Measurements from ENCODE around the gene PIANP.

Gene PIANP

DNA sequence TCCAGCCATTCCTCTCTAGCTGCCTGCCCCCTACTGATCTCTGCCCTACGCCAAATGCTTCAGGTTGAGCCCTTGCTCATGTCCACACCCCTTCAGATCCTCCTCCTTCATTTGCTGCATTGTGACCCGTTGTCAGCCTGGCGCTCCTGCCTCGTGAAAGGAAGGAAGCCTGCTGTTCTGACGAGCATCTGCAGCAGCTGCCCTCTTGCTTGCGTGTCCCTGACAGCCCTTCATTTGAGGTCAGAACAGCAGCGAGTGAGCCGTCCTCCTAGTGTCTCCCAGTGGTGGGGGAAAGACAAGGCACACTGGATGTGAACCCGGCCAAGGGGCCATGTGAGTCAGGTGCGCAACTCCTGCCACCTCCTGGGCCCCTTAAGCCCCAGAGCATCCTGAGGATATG lies 3.0 kb upstream of the PIANP start:
- no peak overlapping the region for H2BK15ac ChIP-seq (replicated peaks; ENCODE audit: low read depth)
- H2AK5ac ChIP-seq (ENCODE audit: low read length): no peak overlapping the region
- peaks cover 5% of the 10 kb centered on the region for H3K4me1 ChIP-seq (ENCODE audit: control insufficient read depth, low read depth, low read length)
- no peaks in the 10 kb centered on the region for H3K79me2 ChIP-seq (ENCODE audit: control insufficient read depth, insufficient read depth, low read length)
- no peak overlapping the region for H3K4ac ChIP-seq (ENCODE audit: low read depth, low read length)
- no peak overlapping the region for H3K27ac ChIP-seq (ENCODE audit: low read depth, low read length)
- no peak overlapping the region for H3K23ac ChIP-seq (ENCODE audit: low read length)
- no peak overlapping the region for H3K4me2 ChIP-seq (ENCODE audit: low read length)
- peaks cover 6% of the 10 kb centered on the region for H3K27me3 ChIP-seq (ENCODE audit: insufficient read depth, low read length, poor library complexity)
- H3K36me3 ChIP-seq (ENCODE audit: control insufficient read depth, insufficient read depth, low read length): no peaks in the 10 kb centered on the region
- peak overlapping the region; percentile 4 for H3K9ac ChIP-seq (ENCODE audit: low read length)
- no peaks in the 10 kb centered on the region for H3K79me1 ChIP-seq (ENCODE audit: low read length)
- H3K4me3 ChIP-seq (ENCODE audit: low read length): no peak overlapping the region
- DNase-seq: peak; percentile 84
- no peak overlapping the region for H4K5ac ChIP-seq (ENCODE audit: low read length)
- no peak overlapping the region for H3K18ac ChIP-seq (ENCODE audit: low read length)
- peak overlapping the region; percentile 45 for H3K56ac ChIP-seq (ENCODE audit: low read length)
- H2BK5ac ChIP-seq (ENCODE audit: low read length): no peak overlapping the region
- H2BK120ac ChIP-seq (ENCODE audit: low read depth, low read length): no peak overlapping the region
- H4K8ac ChIP-seq (ENCODE audit: low read depth, low read length): no peak overlapping the region
- no CpG with 5 or more reads among the region's 10 CpGs for WGBS (ENCODE audit: extremely low coverage, insufficient coverage, low lambda C conversion rate)

DNA sequence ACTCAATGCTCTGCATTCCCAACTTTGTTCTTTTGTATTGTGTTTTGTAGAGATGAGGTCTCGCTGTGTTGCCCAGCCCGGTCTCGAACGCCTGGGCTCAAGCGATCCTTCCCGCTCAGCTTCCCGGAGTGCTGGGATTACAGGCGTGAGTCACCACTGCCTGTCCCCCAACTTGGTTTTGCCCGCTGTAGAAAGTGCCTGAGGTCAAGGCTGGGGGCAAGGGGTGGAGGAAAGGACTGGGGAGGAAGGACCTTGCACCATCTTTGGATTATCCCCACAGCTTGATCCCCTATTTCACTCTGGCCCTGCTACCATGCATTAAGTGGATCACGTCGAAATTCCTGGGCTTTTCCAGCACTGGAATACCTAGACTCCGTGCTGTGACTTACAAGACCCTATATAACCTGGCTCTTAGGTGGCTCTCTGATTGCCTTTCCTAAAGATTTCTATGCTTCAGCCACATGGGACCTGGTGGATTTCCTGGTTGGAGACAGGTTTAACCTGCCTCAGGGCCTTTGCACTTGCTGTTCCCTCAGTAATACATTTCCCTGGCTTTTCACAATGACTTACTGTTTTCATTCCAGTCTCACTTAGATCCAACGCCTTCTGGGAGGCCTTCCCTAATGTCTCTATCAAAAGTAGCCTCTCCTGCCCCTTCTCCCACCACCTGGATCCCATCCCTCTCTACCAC lies 608 bp upstream of the PIANP start:
- H3K23ac ChIP-seq (ENCODE audit: low read length): no peak overlapping the region
- no peak overlapping the region for H2BK5ac ChIP-seq (ENCODE audit: low read length)
- no peak overlapping the region for H3K4ac ChIP-seq (ENCODE audit: low read depth, low read length)
- H3K27ac ChIP-seq (ENCODE audit: low read depth, low read length): no peak overlapping the region
- no peak overlapping the region for H2BK120ac ChIP-seq (ENCODE audit: low read depth, low read length)
- peak overlapping the region; percentile 13 for H3K18ac ChIP-seq (ENCODE audit: low read length)
- H3K79me2 ChIP-seq (ENCODE audit: control insufficient read depth, insufficient read depth, low read length): no peaks in the 10 kb centered on the region
- peaks cover 5% of the 10 kb centered on the region for H3K4me1 ChIP-seq (ENCODE audit: control insufficient read depth, low read depth, low read length)
- peak overlapping the region; percentile 69 for H3K9ac ChIP-seq (ENCODE audit: low read length)
- H2AK5ac ChIP-seq (ENCODE audit: low read length): no peak overlapping the region
- H4K5ac ChIP-seq (ENCODE audit: low read length): no peak overlapping the region
- no peaks in the 10 kb centered on the region for H3K79me1 ChIP-seq (ENCODE audit: low read length)
- H2BK15ac ChIP-seq (replicated peaks; ENCODE audit: low read depth): no peak overlapping the region
- H3K36me3 ChIP-seq (ENCODE audit: control insufficient read depth, insufficient read depth, low read length): no peaks in the 10 kb centered on the region
- no CpG with 5 or more reads among the region's 13 CpGs for WGBS (ENCODE audit: extremely low coverage, insufficient coverage, low lambda C conversion rate)
- H3K27me3 ChIP-seq (ENCODE audit: insufficient read depth, low read length, poor library complexity): peaks cover 6% of the 10 kb centered on the region
- no peak overlapping the region for H4K8ac ChIP-seq (ENCODE audit: low read depth, low read length)
- no peak overlapping the region for H3K4me3 ChIP-seq (ENCODE audit: low read length)
- peak overlapping the region; percentile 83 for H3K56ac ChIP-seq (ENCODE audit: low read length)
- peak; percentile 27 for DNase-seq
- peak overlapping the region; percentile 95 for H3K4me2 ChIP-seq (ENCODE audit: low read length)

- H4K5ac ChIP-seq (ENCODE audit: low read length): no peak overlapping the region
- peak overlapping the region; percentile 77 for H3K18ac ChIP-seq (ENCODE audit: low read length)
- peak overlapping the region; percentile 68 for H3K23ac ChIP-seq (ENCODE audit: low read length)
- no peak overlapping the region for H2BK5ac ChIP-seq (ENCODE audit: low read length)
- no peak overlapping the region for H2AK5ac ChIP-seq (ENCODE audit: low read length)
- H3K9ac ChIP-seq (ENCODE audit: low read length): peak overlapping the region; percentile 78
- H3K36me3 ChIP-seq (ENCODE audit: control insufficient read depth, insufficient read depth, low read length): no peaks in the 10 kb centered on the region
- H3K27me3 ChIP-seq (ENCODE audit: insufficient read depth, low read length, poor library complexity): peaks cover 6% of the 10 kb centered on the region
- H3K4me3 ChIP-seq (ENCODE audit: low read length): peak overlapping the region; percentile 64
- no peak overlapping the region for H3K27ac ChIP-seq (ENCODE audit: low read depth, low read length)
- no peak overlapping the region for H2BK15ac ChIP-seq (replicated peaks; ENCODE audit: low read depth)
- peak overlapping the region; percentile 57 for H3K4ac ChIP-seq (ENCODE audit: low read depth, low read length)
- WGBS (ENCODE audit: extremely low coverage, insufficient coverage, low lambda C conversion rate): no CpG with 5 or more reads among the region's 65 CpGs
- H3K79me2 ChIP-seq (ENCODE audit: control insufficient read depth, insufficient read depth, low read length): no peaks in the 10 kb centered on the region
- H3K4me2 ChIP-seq (ENCODE audit: low read length): peak overlapping the region; percentile 61
- no peak overlapping the region for H2BK120ac ChIP-seq (ENCODE audit: low read depth, low read length)
- no peaks in the 10 kb centered on the region for H3K79me1 ChIP-seq (ENCODE audit: low read length)
- no peak overlapping the region for H4K8ac ChIP-seq (ENCODE audit: low read depth, low read length)
- peak; percentile 41 for DNase-seq
- H3K56ac ChIP-seq (ENCODE audit: low read length): peak overlapping the region; percentile 91
- H3K4me1 ChIP-seq (ENCODE audit: control insufficient read depth, low read depth, low read length): peaks cover 5% of the 10 kb centered on the region
Observed at GRCh38 chr12:6699989-6700645, 498 bp downstream of the PIANP start.

- peaks cover 6% of the 10 kb centered on the region for H3K27me3 ChIP-seq (ENCODE audit: insufficient read depth, low read length, poor library complexity)
- no peak overlapping the region for H2BK120ac ChIP-seq (ENCODE audit: low read depth, low read length)
- H2BK15ac ChIP-seq (replicated peaks; ENCODE audit: low read depth): no peak overlapping the region
- H3K4me2 ChIP-seq (ENCODE audit: low read length): peak overlapping the region; percentile 61
- no peak overlapping the region for H4K5ac ChIP-seq (ENCODE audit: low read length)
- peaks cover 5% of the 10 kb centered on the region for H3K4me1 ChIP-seq (ENCODE audit: control insufficient read depth, low read depth, low read length)
- H3K79me1 ChIP-seq (ENCODE audit: low read length): no peaks in the 10 kb centered on the region
- H3K36me3 ChIP-seq (ENCODE audit: control insufficient read depth, insufficient read depth, low read length): no peaks in the 10 kb centered on the region
- peak overlapping the region; percentile 77 for H3K18ac ChIP-seq (ENCODE audit: low read length)
- no peak overlapping the region for H2AK5ac ChIP-seq (ENCODE audit: low read length)
- peak overlapping the region; percentile 19 for H3K4me3 ChIP-seq (ENCODE audit: low read length)
- H4K8ac ChIP-seq (ENCODE audit: low read depth, low read length): no peak overlapping the region
- H3K4ac ChIP-seq (ENCODE audit: low read depth, low read length): peak overlapping the region; percentile 57
- H3K9ac ChIP-seq (ENCODE audit: low read length): peak overlapping the region; percentile 78
- H3K56ac ChIP-seq (ENCODE audit: low read length): peak overlapping the region; percentile 91
- no peak overlapping the region for H3K27ac ChIP-seq (ENCODE audit: low read depth, low read length)
- H2BK5ac ChIP-seq (ENCODE audit: low read length): no peak overlapping the region
- DNase-seq: no peak
- H3K79me2 ChIP-seq (ENCODE audit: control insufficient read depth, insufficient read depth, low read length): no peaks in the 10 kb centered on the region
- no CpG with 5 or more reads among the region's 16 CpGs for WGBS (ENCODE audit: extremely low coverage, insufficient coverage, low lambda C conversion rate)
- no peak overlapping the region for H3K23ac ChIP-seq (ENCODE audit: low read length)
Observed at GRCh38 chr12:6699259-6699988, 1.2 kb downstream of the PIANP start.

GRCh38 chr12:6698352-6699046 lies 2.1 kb downstream of the PIANP start:
- H3K36me3 ChIP-seq (ENCODE audit: control insufficient read depth, insufficient read depth, low read length): no peaks in the 10 kb centered on the region
- peak overlapping the region; percentile 7 for H3K18ac ChIP-seq (ENCODE audit: low read length)
- no peak overlapping the region for H3K23ac ChIP-seq (ENCODE audit: low read length)
- peak; percentile 45 for DNase-seq
- H3K79me1 ChIP-seq (ENCODE audit: low read length): no peaks in the 10 kb centered on the region
- H2BK15ac ChIP-seq (replicated peaks; ENCODE audit: low read depth): no peak overlapping the region
- no peak overlapping the region for H4K8ac ChIP-seq (ENCODE audit: low read depth, low read length)
- peaks cover 6% of the 10 kb centered on the region for H3K27me3 ChIP-seq (ENCODE audit: insufficient read depth, low read length, poor library complexity)
- no peak overlapping the region for H4K5ac ChIP-seq (ENCODE audit: low read length)
- H2BK5ac ChIP-seq (ENCODE audit: low read length): no peak overlapping the region
- H3K4me2 ChIP-seq (ENCODE audit: low read length): no peak overlapping the region
- H2AK5ac ChIP-seq (ENCODE audit: low read length): no peak overlapping the region
- H3K4me3 ChIP-seq (ENCODE audit: low read length): no peak overlapping the region
- H3K9ac ChIP-seq (ENCODE audit: low read length): peak overlapping the region; percentile 21
- H3K79me2 ChIP-seq (ENCODE audit: control insufficient read depth, insufficient read depth, low read length): no peaks in the 10 kb centered on the region
- H3K4me1 ChIP-seq (ENCODE audit: control insufficient read depth, low read depth, low read length): peaks cover 5% of the 10 kb centered on the region
- H3K56ac ChIP-seq (ENCODE audit: low read length): peak overlapping the region; percentile 52
- no CpG with 5 or more reads among the region's 8 CpGs for WGBS (ENCODE audit: extremely low coverage, insufficient coverage, low lambda C conversion rate)
- no peak overlapping the region for H3K27ac ChIP-seq (ENCODE audit: low read depth, low read length)
- no peak overlapping the region for H3K4ac ChIP-seq (ENCODE audit: low read depth, low read length)
- H2BK120ac ChIP-seq (ENCODE audit: low read depth, low read length): no peak overlapping the region
